GF-D8 (cell line): Measurements from ENCODE around the gene CSNK1D.
A peak's percentile ranks its signal among the peaks of the same experiment; 100 is the strongest.

Source experiments
- DNase-seq: peaks from one replicate; lab custom pipeline; 2025; lab: John Stamatoyannopoulos, UW

Gene CSNK1D

DNA sequence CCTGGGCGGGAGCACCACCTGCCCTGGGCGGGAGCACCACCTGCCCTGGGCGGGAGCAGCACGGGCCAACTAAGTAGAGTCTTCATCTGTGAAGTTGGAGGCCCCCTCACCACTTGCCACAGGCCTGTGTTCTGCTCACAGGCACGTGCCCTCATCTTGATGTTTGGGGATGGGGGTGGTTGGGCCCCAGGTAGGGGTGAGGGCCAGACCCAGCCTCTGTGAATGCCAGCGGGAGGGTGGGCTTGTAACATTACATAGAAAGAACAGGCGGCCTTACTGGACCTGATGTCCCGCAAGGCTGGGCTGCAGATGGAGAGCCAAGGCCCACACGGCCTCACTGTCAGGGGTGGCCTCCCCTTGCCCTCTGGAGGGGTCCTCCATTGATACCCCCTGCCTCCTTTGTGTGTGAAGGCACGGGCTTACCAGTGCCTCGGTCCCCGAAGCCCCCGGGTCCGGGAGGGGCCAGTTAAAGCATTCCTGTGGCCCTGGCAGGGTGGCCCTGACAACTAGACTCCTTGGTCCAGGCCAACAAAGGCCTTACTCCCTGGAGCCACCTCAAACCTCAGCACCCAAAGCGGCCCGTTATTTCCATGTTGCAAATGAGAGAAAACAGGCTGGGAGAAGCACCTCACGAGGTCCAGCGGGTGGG lies 45.7 kb downstream of the CSNK1D start:
- DNase-seq = no peak

DNA sequence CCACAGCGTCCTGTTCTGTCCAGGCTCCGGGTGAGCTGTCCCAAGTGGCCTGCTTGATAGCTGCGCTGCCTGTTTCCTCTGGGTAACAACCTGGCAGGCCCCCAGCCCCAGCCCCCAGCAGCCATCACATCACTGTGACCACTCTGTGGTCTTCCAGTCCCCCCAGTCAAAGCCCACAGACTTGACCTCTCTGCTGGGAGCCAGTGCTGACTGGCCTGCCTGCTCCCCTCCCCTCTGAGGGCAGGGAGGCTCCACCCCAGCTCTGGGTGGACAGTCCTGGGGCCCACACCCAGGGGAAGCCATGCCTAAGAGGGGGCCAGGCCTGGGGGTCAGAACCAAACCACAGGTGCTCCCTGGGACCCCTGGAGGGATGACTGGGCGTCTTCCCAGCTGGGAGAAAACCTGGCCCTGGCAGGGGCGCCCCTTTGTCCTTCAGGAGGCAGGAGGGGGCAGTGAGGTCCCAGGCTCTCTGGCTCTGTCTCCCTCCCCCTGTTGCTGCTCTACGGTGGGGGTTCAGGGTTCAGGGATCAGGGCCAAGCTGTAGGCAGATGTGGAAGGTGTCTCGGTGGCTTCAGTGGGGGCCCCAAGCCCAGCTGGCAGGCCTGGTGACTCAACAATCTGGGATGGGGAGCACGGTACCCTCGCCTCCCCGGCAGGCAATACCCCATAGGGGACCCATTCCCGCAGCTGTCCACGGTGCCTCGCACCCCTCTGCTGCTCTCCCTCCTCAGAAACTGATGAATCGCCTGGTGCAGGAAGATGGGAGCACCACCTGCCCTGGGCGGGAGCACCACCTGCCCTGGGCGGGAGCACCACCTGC lies 46.5 kb downstream of the CSNK1D start:
- DNase-seq = no peak

DNA sequence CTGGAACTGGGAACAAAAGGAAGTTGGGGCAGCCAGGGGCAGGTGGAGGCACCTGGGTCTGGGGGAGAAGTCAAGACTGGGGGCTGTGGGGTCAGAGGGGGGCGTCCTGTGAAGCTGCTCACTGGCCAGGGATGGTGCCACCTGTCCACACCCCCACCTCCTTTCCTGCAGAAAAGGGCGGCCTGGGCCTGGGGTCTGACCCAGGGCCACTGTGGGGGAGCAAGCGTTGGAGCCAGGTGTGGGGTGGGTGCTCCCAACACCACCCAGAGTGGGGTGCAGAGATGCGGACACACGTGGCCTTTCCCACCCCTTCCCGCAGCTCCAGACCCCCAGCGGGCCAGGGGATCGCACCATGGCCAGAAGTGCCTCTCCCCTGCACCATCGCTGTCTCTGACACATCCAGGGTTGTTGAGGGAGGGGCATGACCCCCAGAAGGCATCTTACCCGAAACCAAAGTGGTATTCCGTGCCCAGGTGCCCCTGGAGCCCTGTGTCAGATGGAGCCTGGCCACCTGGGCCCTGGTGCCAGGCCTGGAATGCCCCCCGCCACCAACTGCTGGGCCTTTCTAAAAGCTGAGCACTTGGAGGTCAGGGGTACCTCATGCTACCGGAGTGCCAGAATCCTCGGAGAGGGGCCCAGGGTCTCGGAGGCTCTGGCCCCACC lies 47.2 kb downstream of the CSNK1D start:
- no peak for DNase-seq

DNA sequence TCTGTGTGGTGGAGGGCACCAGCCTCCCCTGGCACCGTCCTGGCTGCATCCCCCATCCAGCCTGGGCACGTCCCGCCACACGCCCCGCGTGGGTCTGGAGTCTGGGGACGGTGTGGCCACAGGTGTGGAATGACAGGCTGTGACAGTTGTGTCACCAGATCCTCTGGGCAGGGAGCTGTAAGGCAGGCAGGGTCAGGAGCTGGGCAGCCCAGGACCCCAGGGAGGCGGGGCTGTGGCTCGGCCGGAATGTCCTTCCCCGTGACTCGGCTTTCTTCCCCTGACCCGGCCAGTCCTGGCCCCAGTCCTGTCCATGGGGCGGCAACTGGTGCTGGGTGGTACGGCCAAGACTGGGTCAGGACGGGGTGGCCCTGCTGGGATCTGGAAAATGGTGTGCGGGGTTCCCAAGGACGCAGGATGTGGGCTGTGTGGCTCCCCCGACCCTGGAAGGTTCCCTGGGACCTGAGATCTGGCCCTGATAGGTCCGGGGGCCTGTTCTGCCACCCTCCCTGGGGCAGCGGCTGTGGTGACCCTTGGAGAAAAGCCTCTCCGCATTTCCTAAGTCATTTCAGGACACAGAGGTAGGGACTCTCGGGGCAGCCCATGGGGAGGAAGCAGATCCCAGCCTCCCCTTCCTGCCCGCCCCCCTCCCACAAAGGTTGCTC lies 48.0 kb downstream of the CSNK1D start:
- no peak for DNase-seq

DNA sequence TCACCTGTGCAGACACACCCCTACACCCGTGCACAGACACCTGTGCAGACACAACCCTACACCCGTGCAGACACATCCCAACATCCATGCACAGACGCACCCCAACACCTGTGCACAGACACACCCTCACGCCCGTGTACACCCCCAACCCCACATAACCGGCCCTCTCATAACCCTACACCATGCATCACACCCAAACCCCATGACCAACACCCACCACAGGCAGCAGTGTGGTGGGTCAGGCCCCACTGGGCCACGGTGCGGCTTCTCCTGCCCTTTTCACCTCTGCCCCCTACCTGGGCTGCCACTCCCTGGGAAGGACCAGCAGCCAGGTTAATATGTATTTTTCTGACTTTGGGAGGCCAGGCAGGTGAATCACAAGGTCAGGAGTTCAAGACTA lies 48.8 kb downstream of the CSNK1D start:
- no peak for DNase-seq

DNA sequence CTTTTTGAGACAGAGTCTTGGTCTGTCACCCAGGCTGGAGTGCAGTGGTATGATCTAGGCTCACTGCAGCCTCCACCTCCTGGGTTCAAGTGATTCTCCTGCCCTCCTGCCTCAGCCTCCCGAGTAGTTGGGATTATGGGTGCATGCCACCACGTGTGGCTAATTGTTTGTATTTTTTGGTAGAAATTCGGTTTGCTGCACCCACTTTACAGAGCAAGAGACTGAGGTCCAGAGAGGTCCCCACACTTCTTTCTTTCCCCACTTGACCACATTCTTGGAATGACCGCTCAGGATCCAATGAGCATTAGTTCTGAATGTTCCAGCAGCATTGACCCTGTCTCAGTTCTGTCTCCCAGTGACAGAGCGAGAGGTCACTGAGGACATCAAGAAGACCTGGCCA lies 50.0 kb downstream of the CSNK1D start:
- DNase-seq = no peak

DNA sequence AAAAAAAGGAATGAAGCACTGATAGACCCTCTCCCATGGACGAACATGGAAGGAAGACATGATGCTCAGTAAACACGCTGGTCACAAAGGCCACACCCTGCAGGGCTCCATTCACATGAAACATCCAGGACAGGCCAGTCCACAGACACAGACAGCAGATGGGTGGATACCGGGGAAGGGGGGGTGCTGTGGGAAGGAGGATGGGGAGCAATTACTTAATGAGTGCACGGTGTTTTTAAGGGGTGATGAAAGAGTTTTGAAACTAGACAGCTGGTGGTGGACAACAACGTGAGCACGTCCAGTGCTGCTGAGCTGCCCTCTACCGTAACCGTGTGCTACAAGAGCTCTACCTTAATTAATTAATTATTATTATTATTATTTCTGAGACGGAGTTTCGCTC lies 50.7 kb downstream of the CSNK1D start:
- no peak for DNase-seq

DNA sequence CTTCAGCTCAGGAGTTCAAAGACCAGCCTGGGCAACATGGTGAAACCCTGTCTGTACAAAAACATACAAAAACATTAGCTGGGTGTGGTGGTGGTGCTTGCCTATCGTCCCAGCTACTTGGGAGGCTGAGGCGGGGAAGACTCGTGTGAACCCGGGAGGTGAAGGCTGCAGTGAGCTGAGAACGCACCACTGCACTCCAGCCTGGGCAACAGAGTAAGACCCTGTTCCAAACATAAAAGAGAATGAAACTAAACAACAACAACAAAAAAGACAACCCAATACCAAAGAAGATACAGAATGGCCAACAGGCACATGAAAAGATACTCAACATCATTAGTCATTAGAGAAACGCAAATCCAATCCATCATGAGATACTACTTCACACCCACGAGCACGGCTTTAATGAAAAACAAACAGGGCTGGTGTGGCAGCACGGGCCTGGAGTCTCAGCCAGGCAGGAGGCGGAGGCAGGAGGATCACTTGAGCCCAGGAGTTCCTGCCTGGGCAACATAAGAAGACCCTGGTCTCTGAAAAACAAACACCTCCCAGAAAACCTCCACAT lies 52.1 kb downstream of the CSNK1D start:
- no peak for DNase-seq

DNA sequence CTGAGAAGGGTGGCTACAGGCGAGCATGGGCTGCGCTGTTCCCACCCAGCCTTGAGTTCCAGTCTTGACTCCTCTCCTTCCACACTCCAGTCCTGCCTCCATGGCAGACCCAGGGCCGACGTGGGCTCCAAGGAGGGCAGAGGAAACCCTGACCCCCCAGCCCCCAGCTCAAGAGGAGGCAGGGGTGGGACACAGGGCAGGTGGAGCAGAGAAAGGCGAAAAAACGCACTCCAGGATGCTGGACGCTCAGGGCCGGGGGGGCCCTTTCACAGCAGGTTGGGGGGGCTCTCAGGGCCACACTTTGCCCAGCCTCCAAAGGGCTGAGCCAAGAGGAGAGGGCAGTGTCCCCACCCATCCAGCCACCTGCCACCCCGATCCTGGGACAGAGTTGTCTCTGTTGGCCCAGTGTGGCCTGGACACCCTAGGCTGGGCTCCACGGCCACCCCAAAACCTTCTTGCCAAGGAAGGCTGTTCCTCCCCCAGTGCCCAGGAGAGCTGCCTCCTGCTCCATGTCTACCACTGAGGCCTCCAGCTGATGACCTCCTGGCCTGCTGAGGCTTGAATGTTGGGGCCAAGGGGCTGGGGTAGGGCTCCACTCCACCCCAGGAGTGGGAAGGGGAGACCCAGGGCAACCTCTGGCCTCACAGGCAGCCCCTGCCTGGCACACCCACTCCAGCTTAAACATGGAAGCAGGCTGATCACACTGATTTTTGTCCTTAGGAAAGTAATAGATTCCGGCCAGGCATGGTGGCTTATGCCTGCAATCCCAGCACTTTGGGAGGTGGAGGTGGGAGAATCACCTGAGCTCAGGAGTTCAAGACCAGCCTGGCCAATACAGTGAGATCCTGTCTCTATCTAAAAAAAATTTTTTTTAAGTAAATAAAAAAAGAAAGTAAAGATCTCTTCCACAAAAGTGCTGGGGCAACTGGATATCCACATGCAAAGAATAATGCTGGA lies 53.5 kb downstream of the CSNK1D start:
- DNase-seq = no peak

DNA sequence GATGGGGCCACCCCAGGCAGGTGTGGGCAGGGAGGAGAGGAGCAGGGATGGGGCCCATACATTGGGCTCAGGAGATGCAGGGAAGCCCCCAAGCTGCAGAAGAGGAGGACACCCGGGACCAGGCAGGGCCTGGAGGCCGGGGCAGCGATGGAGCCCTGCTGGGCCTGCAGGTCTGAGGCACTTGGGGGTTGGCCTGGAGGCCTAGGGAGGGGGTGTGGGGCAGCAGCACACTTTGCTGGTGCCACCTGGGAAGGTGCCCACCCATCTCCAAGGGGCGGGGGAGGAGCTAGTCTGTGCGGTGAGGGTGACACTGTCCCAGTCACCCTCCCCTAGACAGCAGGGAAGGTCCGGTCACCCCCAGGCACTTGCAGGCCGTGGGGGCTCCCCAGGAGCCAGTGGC lies 54.4 kb downstream of the CSNK1D start:
- DNase-seq = no peak

DNA sequence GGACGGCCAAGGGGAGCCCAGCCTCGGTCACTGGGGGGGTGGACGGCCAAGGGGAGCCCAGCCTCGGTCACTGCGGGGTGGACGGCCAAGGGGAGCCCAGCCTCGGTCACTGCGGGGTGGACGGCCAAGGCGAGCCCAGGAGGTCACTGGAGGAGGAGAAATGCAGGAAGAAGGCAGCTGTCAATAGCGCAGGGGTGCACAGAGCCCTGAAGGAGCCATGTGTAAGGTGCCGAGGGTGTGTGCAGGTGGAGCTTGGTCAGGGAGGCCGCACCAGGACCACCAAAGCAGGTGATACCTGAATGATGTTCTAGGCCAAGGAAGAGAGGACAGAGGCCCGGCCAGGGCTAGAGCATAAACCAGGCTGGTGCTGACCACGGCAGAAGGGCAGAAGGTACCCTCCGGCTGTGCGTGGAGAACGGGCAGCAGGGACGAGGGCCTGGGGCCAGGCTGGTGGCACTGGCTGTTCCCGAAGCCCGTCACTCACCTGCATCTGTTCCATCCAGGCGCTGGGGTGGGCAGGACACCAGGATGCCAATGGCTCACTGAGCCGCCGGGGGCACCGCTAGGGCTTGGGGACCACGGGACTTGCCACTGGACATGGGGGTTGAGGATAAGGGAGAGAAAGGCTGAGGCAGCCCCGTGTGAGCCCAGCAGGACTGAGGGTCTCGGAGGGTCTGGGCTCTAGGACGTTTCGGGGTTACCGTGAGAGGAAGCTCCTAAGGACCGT lies 55.0 kb downstream of the CSNK1D start:
- DNase-seq = no peak

DNA sequence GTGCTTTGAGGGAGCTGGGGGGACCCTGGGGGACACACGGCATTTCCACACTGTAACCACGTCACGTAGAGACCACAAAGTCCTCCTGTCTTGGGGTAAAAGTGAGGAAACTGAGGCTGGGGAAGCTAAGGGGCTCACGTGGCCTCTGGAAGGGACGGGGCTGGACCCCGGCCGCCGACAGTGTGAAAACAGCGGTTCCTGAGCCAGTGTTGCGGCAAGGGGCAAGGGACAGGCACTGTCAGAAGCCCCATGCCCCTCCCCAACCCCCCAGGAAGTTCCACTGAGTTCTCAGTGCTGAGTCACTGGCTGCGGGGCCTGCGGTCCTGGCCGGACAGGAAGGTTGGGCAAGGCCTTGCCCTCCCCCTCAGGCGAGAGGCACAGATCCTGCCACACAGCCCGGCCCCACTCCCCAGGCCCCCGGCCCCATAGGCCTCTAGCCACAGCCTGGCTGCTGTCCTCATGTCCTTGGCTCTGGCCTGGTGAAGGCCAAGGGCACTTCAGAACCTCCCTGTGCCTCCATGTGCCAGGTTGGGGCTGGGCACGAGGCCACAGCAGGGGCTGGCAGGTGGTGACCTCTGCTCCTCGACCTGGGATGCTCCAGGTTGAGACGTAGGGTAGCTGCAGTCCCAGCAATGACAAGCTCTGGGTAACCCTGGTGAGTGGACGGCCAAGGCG lies 55.8 kb downstream of the CSNK1D start:
- DNase-seq = peak; percentile 45

DNA sequence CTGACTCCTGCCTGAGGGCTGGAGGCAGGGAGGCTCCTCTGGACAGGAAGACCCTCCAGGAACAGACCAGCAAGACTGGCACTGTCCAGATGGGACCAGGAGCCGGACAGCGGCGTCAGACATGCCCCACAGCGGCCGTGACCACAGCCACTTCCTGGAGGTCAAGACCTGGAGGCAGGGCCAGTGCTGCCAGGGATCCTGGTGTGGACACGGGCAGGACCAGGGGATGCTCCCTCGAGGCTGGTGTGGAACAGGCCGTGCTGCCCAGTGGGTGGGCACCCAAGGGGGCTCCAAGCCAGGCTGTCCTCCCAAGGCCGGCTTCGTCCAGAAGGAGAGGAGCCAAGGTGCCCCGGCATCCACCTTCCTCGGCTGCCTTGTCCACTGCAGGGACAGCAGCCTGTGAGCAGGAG lies 56.4 kb downstream of the CSNK1D start:
- no peak for DNase-seq

DNA sequence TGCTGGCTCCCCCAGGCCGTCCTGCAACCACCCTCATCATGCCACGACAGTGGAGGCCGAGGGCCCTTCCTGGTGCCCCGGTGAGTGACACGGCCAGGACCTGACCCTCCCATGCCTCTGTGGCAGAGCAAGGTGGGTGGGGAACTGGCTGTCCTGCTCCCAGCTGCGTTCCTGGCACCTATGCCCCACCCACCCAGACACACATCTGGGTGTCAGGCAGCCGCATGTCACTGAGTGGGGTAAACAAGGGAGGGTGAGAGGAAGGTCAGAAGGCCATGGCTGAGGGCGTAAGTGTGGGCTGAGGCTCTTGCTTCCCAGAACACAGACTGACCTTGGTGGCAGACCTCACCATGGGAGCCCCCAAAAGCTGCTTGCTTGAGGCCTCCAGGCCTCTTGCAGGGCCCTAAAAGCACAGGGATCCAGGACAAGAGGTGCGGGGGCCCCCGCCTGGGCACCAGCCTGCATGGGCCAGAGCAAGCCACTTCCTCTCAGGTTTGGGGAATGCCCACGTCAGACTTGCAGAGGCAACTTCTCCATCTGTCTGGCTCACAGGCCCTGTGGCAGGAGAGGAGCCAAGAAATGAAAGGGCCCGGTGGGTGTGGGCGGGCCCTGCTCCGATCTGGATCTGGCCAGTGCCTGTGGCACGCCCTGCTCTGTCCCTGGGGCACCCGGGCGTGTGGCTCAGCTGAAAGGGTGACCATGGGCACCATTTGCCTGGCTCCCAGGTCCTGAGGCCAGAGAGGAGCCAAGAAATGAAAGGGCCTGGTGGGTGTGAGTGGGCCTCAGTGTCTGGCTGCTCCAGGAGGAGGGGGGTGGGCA lies 57.0 kb downstream of the CSNK1D start:
- DNase-seq = peak; percentile 89

DNA sequence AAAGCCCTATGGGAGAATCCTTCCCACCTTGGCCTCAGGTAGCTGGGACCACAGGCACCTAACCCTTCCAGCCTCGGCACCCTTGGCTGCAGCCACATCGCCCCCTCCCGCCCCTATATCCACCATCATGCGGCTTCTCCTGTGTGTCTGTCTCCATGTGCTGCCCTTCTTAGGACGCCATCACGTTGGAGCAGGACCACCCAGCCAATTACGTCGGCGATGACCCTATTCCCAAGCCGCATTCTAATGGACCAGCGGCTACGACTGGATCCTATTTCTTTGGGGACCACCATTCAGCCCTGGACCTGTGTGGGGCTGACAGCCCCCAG lies 57.6 kb downstream of the CSNK1D start:
- DNase-seq = no peak

DNA sequence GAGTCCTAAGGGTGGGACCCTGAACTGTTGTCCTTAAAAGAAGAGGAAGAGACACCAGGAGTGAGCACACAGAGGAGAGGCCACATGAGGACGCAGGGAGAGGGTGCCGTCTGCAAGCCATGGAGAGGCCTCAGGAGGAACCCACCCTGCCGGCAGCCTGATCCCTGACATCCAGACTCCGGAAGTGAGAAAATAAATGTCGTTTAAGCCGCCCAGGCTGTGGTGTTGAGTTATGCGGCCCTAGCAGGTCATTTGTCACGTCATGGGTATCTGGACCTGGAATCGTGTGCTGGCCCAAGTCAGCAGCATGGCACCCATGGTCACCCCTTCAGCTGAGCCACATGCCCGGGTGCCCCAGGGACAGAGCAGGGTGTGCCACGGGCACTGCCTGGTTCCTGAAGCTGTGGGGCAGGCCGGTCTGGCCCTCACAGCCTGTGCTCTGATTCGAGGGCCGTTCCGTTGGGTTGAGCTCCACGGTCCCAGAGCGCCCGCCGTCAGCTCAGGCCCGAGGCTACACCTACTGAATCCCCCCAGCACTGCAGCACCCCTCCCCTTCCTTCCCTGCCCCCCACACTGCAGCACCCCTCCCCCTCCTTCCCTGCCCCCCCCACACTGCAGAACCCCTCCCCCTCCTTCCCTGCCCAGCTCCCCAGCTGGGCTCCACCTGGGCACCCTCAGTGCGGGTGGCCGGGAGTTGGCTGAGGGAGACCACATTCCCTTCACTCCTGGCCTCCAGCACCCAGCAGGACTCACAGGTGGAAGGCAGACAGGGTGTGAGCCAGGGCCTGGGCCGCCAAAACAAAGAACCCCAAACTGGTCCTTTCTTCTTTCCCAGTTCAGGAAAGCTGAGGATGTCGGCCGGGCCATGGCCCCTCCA lies 58.2 kb downstream of the CSNK1D start:
- peak; percentile 54 for DNase-seq

DNA sequence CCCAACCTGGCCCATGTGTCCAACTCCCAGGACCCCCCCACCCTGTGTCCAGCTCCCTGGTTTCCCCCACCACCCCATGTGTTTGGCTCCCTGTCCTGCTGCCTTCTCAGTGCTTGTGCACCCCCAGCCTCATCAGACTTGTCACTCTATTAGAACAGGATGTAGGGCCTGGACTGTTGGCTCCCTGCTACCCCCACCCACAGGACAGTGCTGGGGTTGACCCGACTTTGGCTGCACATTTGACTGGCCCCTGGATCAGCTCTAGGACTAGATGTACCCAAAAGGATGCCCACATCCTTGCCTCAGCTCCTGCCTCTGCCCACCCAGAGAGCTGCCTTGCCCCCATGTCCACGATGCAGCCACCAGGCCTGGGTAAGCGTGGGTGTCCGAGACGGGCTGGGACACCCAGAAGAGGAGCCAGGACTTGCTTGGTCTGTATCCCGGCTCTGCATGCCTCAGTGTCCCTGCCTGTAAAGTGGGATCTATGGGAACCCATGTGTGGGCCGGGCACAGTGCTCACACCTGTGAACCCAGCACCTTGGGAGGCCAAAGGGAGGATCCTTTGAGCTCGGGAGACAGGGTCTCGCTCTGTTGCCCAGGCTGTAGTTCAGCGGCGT lies 59.4 kb downstream of the CSNK1D start:
- DNase-seq = no peak
